GM19395 (cell line): ENCODE results near the gene ITPK1.
A peak's percentile ranks its signal among the peaks of the same experiment; 100 is the strongest.
"Not testable (repeated sequence)": the region's sequence is repeated elsewhere in the genome, so short reads cannot be mapped to it uniquely, and the experiment has no call there.

Experiments
- ATAC-seq: cut with Tn5 transposase; IDR thresholded peaks from one replicate; pipeline ENCODE4 v1.9.1; 2021; ENCODE audit warnings: mild to moderate bottlenecking, moderate library complexity; ENCODE audit not compliant: unreplicated experiment

The ITPK1 gene

GRCh38 chr14:93105856-93106255, 9.9 kb downstream of the ITPK1 start:
- ATAC-seq = not testable (repeated sequence)

- ATAC-seq = no peak
Measured at GRCh38 chr14:93105362-93105761, 10.4 kb downstream of the ITPK1 start.

- ATAC-seq = no peak
Measured at GRCh38 chr14:93104961-93105360, 10.8 kb downstream of the ITPK1 start.

- peak; percentile 92 for ATAC-seq
Measured at GRCh38 chr14:93103392-93104080, 12.2 kb downstream of the ITPK1 start.

GRCh38 chr14:93102141-93102540, 13.6 kb downstream of the ITPK1 start:
- no peak for ATAC-seq

- no peak for ATAC-seq
Measured at GRCh38 chr14:93101181-93101580, 14.5 kb downstream of the ITPK1 start.

- no peak for ATAC-seq
Measured at GRCh38 chr14:93100570-93100969, 15.2 kb downstream of the ITPK1 start.

GRCh38 chr14:93100100-93100499, 15.6 kb downstream of the ITPK1 start:
- no peak for ATAC-seq

GRCh38 chr14:93099643-93100042, 16.1 kb downstream of the ITPK1 start:
- no peak for ATAC-seq

GRCh38 chr14:93099196-93099595, 16.5 kb downstream of the ITPK1 start:
- ATAC-seq = no peak

- ATAC-seq = no peak
Measured at GRCh38 chr14:93096691-93097322, 18.9 kb downstream of the ITPK1 start.

- ATAC-seq = no peak
Measured at GRCh38 chr14:93095742-93096510, 19.8 kb downstream of the ITPK1 start.

- ATAC-seq = no peak
Measured at GRCh38 chr14:93094121-93094918, 21.4 kb downstream of the ITPK1 start.

- no peak for ATAC-seq
Measured at GRCh38 chr14:93092606-93093556, 22.8 kb downstream of the ITPK1 start.

GRCh38 chr14:93091666-93092065, 24.1 kb downstream of the ITPK1 start:
- no peak for ATAC-seq

GRCh38 chr14:93090826-93091555, 24.7 kb downstream of the ITPK1 start:
- no peak for ATAC-seq

GRCh38 chr14:93089521-93090269, 26.0 kb downstream of the ITPK1 start:
- no peak for ATAC-seq

GRCh38 chr14:93086441-93087055, 29.2 kb downstream of the ITPK1 start:
- peak; percentile 71 for ATAC-seq
